Measurements from ENCODE around the gene FSTL4.

- TF ChIP-seq CTCF (IDR thresholded peaks at IDR 0.05) (no peak), EP300 (IDR thresholded peaks at IDR 0.05) (no peak), POLR2A (IDR thresholded peaks at IDR 0.05) (no peak), POLR2AphosphoS5 (IDR thresholded peaks at IDR 0.05) (no peak)
Observed at GRCh38 chr5:133334796-133335639, 277.3 kb downstream of the FSTL4 start.
